B cell (primary cell): ENCODE measurements around the gene SH3RF1. TPM values are rescaled to one million over a fixed set of nuclear protein-coding genes. Genes with fewer than 3 reads are reported as not detected.

ENCODE experiments used
- ATAC-seq: fragments of 200-7000 bp; cut with Tn5 transposase; one replicate; pipeline ENCODE4 v1.10.0; 2021; ENCODE audit warnings: low read depth, mild to moderate bottlenecking, moderate number of reproducible peaks, moderate library complexity
- CTCF ChIA-PET: fragments of 350-600 bp; sonication (Branson Sonifier 250); formaldehyde crosslinking; loops from one replicate; lab custom pipeline; 2021; ENCODE audit warnings: antibody characterized with exemption, inconsistent platforms; lab: Charles Lee
- POLR2A ChIA-PET: fragments of 350-600 bp; sonication (Branson Sonifier 250); formaldehyde crosslinking; loops from one replicate; lab custom pipeline; 2021; ENCODE audit warnings: antibody characterized with exemption; lab: Charles Lee
- DNase-seq: peaks from one replicate; pipeline ENCODE4 v3.0.0; 2013
- H2AFZ ChIP-seq: 2 replicates; pipeline ENCODE4 v1.6.1; 2012; ENCODE audit warnings: mild to moderate bottlenecking, low read depth, low read length; ENCODE audit not compliant: insufficient read depth, poor library complexity, severe bottlenecking
- H3K27ac ChIP-seq, 2 donors: 1 replicate in 1 of 2; 2 replicates in 1 of 2; pipeline ENCODE4 v1.5.1; 2012 to 2013; ENCODE audit warnings: low read length in 2 of 2, mild to moderate bottlenecking in 2 of 2, moderate library complexity in 1 of 2
- H3K27me3 ChIP-seq, 4 experiments: fragments of 200-600 bp in 1 of 4; sonication (generic) in 1 of 4; replicated peaks in 1 of 4; 1 replicate in 2 of 4; 2 replicates in 2 of 4; pipeline versions ENCODE4 v1.6.1 to v1.7.0; 2013 to 2016; ENCODE audit warnings: low read length in 3 of 4, mild to moderate bottlenecking in 2 of 4, mixed read lengths in 1 of 4, moderate library complexity in 1 of 4; ENCODE audit not compliant: insufficient read depth in 4 of 4, control insufficient read depth in 3 of 4; ENCODE audit errors: control extremely low read depth in 1 of 4
- H3K36me3 ChIP-seq, 2 experiments: replicated peaks in 1 of 2; 1 replicate in 1 of 2; 2 replicates in 1 of 2; pipeline versions ENCODE4 v1.6.1 to v1.7.1; 2013; ENCODE audit warnings: low read length in 1 of 2; ENCODE audit not compliant: insufficient read depth in 2 of 2, control insufficient read depth in 1 of 2; ENCODE audit errors: control extremely low read depth in 1 of 2, extremely low read depth in 1 of 2
- H3K4me1 ChIP-seq, 2 donors: fragments of 200-600 bp in 1 of 2; sonication (generic) in 1 of 2; 1 replicate in 1 of 2; 2 replicates in 1 of 2; pipeline versions ENCODE4 v1.5.1 to v1.6.1; 2013 to 2017; ENCODE audit warnings: low read length in 2 of 2; ENCODE audit not compliant: control insufficient read depth in 2 of 2, insufficient read depth in 2 of 2
- H3K4me2 ChIP-seq: replicated peaks from 2 replicates; pipeline ENCODE3; 2012; ENCODE audit warnings: mild to moderate bottlenecking, low read depth, low read length; ENCODE audit not compliant: poor library complexity, severe bottlenecking
- H3K4me3 ChIP-seq, 5 experiments: fragments of 200-600 bp in 1 of 5; sonication (generic) in 1 of 5; 1 replicate in 3 of 5; 2 replicates in 2 of 5; pipeline versions ENCODE4 v1.5.1 to v1.7.0; 2011 to 2016; ENCODE audit warnings: low read length in 4 of 5, mild to moderate bottlenecking in 4 of 5, low read depth in 2 of 5, control low read depth in 1 of 5, moderate library complexity in 1 of 5; ENCODE audit not compliant: insufficient read depth in 1 of 5; ENCODE audit errors: control extremely low read depth in 1 of 5, extremely low read depth in 1 of 5
- H3K79me2 ChIP-seq: fragments of 200-600 bp; sonication (generic); one replicate; pipeline ENCODE4 v1.6.0; 2016; ENCODE audit warnings: low read length; ENCODE audit not compliant: control insufficient read depth, insufficient read depth
- H3K9ac ChIP-seq: fragments of 200-600 bp; sonication (generic); 2 replicates; pipeline ENCODE4 v1.6.1; 2017; ENCODE audit warnings: mild to moderate bottlenecking, low read length, moderate library complexity
- H3K9me3 ChIP-seq, 3 donors: one replicate each; pipeline versions ENCODE4 v1.6.1 to v1.7.1; 2013; ENCODE audit warnings: low read length in 2 of 3; ENCODE audit not compliant: control insufficient read depth in 2 of 3, insufficient read depth in 1 of 3; ENCODE audit errors: control extremely low read depth in 1 of 3
- H4K20me1 ChIP-seq: 2 replicates; pipeline ENCODE4 v1.6.0; 2012; ENCODE audit warnings: mild to moderate bottlenecking, low read length; ENCODE audit not compliant: insufficient read depth, control insufficient read depth, poor library complexity, severe bottlenecking
- H3K27ac Mint-ChIP-seq: one replicate; pipeline ENCODE4 v1.8.0; 2021; ENCODE audit warnings: mixed read lengths
- H3K27me3 Mint-ChIP-seq: one replicate; pipeline ENCODE4 v1.8.0; 2021; ENCODE audit warnings: mixed read lengths
- H3K4me1 Mint-ChIP-seq: one replicate; pipeline ENCODE4 v1.8.0; 2021; ENCODE audit warnings: mixed read lengths
- H3K4me3 Mint-ChIP-seq: one replicate; pipeline ENCODE4 v1.8.0; 2021; ENCODE audit warnings: mixed read lengths
- H3K9me3 Mint-ChIP-seq: one replicate; pipeline ENCODE4 v1.8.0; 2022; ENCODE audit warnings: mixed read lengths; ENCODE audit not compliant: insufficient read depth
- CTCF ChIP-seq: fragments of 200-600 bp; IDR thresholded peaks from one replicate; pipeline ENCODE4 v1.8.0; 2022; ENCODE audit warnings: antibody characterized with exemption, mild to moderate bottlenecking
- EZH2 ChIP-seq: IDR thresholded peaks from 2 replicates; pipeline ENCODE4 v1.6.1; 2012; ENCODE audit warnings: borderline replicate concordance, low read depth, mild to moderate bottlenecking, moderate library complexity, low read length; ENCODE audit not compliant: insufficient read depth, poor library complexity, severe bottlenecking
- WGBS: methylation state at CpG from one replicate; pipeline ENCODE4 v1.1.5; 2013; ENCODE audit warnings: missing lambda C conversion rate; ENCODE audit not compliant: insufficient coverage; 5-methylcytosine and 5-hydroxymethylcytosine counted together
- intact Hi-C: fragments of 100-400 bp; cut with micrococcal nuclease; formaldehyde crosslinking; loops from one replicate; pipeline ENCODE4 v1.10.0; 2022
- polyA plus RNA-seq: library from polyadenylated mRNA; depleted of rRNA; stranded (reverse); fragments of >200 nt; gene quantifications from 2 replicates; pipeline ENCODE4 v1.2.3, GENCODE V29; 2012
- total RNA-seq, 2 donors: library from RNA; stranded (reverse); fragments of 120-200 nt in 1 of 2; gene quantifications; 1 replicate in 1 of 2; 2 replicates in 1 of 2; pipeline versions ENCODE4 v1.2.3 to v1.2.4, GENCODE V29; 2013 to 2022

The SH3RF1 gene
- total and polyA plus RNA-seq, 2 donors (not counting 1 experiment from before 2014, with no cell fraction given): 2.0 to 5.4 TPM

GRCh38 chr4:169103966-169104412 is 166.8 kb downstream of the SH3RF1 start:
- Histone ChIP-seq H3K4me2 (no peak overlapping the region), H3K79me2 (no peaks in the 10 kb centered on the region), H3K27ac (no peak overlapping the region), H3K36me3 (no peaks in the 10 kb centered on the region), H3K9me3 (no peaks in the 10 kb centered on the region), H3K4me3 (no peak overlapping the region), H2AFZ (no peak overlapping the region), H3K27me3 (no peaks in the 10 kb centered on the region), H3K4me1 (peaks cover 0 to 2% of the 10 kb centered on the region in 2 donors), H4K20me1 (no peaks in the 10 kb centered on the region), H3K9ac (no peak overlapping the region)
- Mint-ChIP-seq H3K4me1 (peaks cover 16% of the 10 kb centered on the region), H3K27ac (no peak overlapping the region), H3K4me3 (no peak overlapping the region), H3K27me3 (no peaks in the 10 kb centered on the region), H3K9me3 (no peaks in the 10 kb centered on the region)
- DNase-seq (no peak), ATAC-seq (no peak)
- POLR2A ChIA-PET: no interaction called here
- CTCF ChIA-PET: interaction anchor here (0.6 kb wide), 1 partner anchor 252 kb away, joined by 3 read pairs; no protein-coding TSS in a partner anchor
- intact Hi-C loops: no loop called here
- 100% methylated on average over 1 of the region's 3 CpGs for WGBS
- TF ChIP-seq EZH2: no peak
- TF ChIP-seq CTCF: no peak

GRCh38 chr4:169102026-169102425 is 168.7 kb downstream of the SH3RF1 start:
- ChIA-PET POLR2A (no interaction called here), CTCF (no interaction called here)
- ATAC-seq (no peak), DNase-seq (no peak)
- Mint-ChIP-seq H3K4me1 (peaks cover 31% of the 10 kb centered on the region), H3K9me3 (peaks cover 2% of the 10 kb centered on the region), H3K27me3 (no peaks in the 10 kb centered on the region), H3K27ac (no peak overlapping the region), H3K4me3 (no peak overlapping the region)
- Histone ChIP-seq H2AFZ (no peak overlapping the region), H3K27ac (no peak overlapping the region), H3K27me3 (no peaks in the 10 kb centered on the region), H3K9me3 (no peaks in the 10 kb centered on the region), H4K20me1 (no peaks in the 10 kb centered on the region), H3K4me2 (no peak overlapping the region), H3K9ac (no peak overlapping the region), H3K4me3 (no peak overlapping the region), H3K36me3 (no peaks in the 10 kb centered on the region), H3K4me1 (peaks cover 10 to 17% of the 10 kb centered on the region in 2 donors), H3K79me2 (no peaks in the 10 kb centered on the region)
- intact Hi-C loops: no loop called here
- 100% methylated on average over 2 of the region's 2 CpGs for WGBS
- no peak for TF ChIP-seq EZH2
- no peak for TF ChIP-seq CTCF
